GM21360 (cell line): Measurements from ENCODE around the gene FARP1.

Source experiments
- ATAC-seq: cut with Tn5 transposase; IDR thresholded peaks from one replicate; pipeline ENCODE4 v1.9.1; 2021; ENCODE audit warnings: mild to moderate bottlenecking, moderate library complexity; ENCODE audit not compliant: unreplicated experiment

FARP1 gene

DNA sequence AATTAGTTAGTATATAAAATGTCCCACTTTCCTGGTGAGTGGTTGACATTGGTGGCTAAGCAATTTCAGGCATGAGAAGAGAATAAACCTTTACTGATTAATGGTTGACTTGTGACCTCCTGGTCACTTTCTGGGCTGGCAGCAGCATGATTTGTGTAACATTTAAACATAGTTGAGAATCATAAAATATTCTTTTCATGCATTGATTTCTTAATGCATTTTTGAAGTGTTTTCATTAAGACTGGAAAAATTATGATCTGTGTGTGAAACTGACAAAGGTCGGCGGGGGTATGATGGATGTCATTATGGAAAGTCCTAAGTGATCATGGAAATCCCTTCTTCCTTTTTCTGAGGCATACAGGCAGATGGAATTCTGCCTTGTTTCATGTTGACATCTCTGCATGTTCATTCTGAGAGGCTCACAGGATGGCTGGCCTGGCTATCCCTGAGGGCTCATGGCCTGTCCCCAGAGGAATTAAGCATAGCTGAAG lies 132.8 kb downstream of the FARP1 start:
- no peak for ATAC-seq

DNA sequence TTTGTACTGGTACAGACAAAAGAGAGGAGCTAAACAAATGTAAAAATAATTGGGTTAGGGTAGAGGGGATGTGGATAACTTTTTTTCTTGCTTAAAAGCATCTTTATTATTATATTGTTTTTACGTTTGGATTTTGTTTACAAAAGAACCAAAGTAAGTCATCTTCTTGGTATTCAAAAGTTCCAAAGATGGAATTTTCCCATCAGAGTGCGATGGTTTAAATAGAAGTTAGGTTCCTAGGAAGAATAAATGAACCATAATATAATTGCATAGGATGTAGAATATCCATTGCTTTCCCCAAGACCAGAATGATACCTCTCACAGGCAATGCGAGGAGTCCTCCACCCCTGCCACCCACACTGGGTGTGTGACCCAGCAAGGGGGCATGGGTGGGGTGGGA lies 133.6 kb downstream of the FARP1 start:
- ATAC-seq: no peak

DNA sequence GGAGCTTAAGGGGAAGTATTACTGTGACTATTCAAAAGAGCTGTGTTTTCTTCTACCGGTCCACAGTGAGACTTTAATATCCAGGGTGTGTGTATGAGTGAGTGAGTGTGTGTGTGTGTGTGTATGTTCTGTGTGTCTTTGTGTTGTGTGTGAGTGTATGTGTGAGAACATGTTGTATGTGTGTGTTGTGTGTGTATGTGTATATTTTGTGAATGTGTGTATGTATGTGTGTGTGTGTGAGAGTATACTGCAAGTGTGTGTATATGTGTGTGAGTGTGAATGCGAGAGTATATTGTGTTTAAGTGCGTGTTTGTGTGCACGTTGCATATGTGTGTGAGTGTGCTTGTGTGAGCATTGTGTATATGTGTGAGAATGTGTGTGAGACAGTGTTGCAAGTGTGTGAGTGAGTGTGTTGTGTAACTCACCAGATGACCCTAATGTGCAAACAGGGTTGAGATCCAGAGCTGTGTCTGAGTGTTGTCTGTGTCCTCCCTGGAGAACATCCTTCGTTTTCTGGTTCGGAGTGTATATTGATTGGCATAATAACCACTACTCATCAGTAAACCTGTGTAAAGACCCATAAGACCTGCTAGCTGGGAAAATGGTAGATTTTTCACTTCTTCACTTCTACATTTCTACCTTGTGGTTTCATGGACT lies 135.3 kb downstream of the FARP1 start:
- no peak for ATAC-seq

DNA sequence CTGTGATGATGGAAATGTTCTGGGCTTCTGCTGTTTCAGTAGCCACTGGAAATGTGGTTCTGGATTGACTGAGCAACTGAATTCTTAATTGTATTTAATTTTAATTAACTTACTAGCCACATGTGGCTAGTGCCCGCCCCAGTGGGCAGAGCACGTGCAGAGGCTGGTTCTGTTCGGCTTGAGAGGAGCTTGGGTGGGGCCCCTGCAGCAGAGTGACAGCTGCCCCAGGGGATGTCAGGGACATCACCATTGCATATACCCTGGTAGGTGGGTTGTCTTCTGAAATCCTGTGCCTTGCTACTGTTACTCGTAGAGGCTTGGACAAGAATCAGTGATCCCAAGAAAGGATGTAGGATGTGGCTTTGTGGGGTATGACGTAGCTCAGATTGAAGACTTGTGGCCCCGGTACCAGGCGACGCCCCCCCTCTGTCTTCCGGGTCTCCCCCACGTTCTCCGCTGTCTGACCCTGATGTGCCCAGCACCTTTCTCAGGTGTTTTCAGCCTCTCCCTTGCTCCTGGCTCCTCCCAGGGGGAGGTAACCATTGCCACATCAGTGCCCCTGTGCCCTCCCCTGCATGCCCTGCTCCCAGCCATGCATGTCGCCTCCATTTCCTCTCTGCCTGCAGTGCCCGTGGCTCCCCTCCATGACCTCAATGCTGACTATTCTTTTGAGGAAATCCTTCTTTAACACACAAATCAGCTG lies 136.7 kb downstream of the FARP1 start:
- no peak for ATAC-seq

DNA sequence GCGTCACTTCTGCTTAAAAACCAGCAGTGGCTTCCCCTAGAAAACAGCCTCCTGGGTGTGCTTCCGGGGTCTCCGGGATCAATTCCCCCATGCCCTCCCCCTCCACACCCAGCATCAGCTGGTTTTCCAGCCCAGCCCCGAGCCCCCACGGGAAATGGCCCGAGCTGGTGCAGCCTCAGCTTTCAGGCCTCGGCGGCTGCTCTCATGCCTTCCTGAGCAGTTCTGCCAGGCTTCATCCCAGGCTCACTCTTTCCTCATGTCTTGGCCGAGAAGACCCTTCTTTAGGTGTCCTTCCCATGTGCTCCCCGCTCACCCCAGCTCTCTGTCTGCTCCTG lies 137.2 kb downstream of the FARP1 start:
- no peak for ATAC-seq

DNA sequence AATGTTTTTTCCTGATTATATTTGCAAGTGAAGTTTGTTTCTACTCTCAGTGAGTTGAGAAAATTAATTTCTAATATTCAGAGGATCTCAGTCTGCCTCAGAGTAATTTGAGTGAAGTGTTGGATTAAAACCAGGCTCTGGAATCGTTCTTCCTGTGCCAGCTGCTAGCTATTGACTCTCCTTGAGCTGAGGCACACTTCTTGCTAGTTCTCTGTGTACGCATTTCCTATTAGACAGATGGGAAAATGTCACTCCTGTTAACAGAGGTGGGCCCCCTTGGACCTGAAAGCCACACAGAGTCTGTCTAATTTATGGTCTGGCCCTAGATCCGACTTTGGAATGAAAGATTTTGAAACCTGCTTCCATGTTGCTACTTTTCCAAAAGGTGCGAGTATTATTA lies 141.8 kb downstream of the FARP1 start:
- no peak for ATAC-seq

DNA sequence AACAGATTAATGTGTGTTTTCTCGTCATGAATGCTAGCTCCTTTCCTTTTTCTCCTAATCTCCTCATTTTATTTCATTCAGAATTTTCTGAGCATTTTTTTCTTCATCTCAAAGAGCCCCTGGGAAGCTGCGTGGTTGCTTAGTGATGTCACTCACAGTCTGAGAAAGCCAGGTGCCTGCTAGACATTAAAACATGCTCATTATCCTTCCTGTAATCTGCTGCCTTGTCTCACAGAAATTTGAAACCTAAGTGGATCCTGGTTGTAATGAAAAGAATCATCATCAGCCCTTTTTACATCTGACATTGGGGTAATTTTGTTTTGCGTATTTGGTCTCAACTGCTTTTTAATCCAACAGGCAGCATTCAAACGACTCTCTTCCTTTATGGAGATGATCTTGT lies 142.4 kb downstream of the FARP1 start:
- no peak for ATAC-seq

DNA sequence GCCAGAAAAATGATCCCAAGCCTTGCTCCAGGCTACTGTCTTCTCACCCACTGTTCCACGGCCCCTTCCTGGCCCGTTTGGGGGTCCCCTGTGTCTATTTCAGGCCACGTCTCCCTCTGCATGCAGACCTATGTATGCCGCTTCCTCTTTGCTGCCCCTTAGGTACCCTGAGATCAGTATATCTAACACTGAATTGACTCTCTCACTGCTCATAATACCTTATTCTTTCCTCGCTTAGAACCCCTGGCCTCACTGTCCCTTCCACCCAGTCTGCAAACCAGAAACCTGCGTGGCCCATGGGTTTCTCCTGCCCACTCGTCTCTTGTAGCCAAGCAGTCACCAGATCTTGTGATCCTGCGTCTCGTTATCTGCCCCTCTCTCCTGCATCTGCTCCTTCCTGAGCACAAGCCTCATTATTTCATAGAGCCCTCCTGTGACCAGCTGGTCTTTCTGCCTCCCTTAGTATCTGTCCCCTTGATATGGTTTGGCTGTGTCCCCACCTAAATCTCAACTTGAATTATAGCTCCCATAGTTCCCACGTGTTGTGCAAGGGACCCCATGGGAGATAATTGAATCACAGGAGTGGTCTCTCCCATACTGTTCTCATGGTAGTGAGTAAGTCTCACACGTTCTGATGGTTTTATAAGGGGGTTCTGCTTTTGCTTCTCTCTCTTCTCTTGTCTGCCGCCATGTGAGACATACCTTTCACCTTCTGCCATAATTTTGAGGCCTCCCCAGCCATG lies 143.1 kb downstream of the FARP1 start:
- no peak for ATAC-seq

DNA sequence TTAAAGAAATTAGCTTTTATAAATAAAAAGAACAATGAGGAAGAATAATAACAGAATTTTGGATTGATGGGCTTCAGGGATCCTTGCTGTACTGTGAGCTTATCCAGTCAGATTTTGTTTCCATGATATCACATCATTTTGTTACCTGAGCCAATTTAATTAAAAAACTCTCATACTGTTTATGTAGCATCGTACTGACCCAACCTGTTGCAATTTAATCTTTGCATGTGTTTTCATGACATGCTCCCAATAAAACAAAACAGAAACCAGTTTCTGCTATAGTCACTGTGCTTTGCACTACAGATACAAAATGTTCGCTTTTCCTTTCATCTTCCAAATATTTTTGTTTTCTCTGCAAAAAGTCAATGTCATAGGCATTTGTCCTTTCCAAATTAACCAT lies 143.9 kb downstream of the FARP1 start:
- ATAC-seq: no peak

DNA sequence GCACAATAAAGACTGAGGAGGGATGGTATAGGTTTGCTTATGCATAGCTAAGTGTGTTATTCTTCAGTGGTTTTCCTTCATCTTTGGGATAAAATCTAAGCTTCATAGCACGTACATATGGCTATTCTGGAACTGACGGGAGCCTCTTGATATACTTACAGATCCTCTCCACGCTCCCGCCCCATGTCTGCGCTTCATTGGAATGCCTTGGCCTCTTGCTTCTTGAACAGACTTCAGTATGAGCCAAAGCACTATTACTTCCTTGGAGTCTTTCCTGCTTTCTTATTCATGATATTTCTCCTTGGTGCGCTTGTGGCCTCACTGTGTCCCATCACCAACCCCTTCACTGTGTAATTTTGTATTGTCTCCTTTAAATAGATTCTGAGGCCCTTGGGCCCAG lies 145.3 kb downstream of the FARP1 start:
- ATAC-seq: no peak

DNA sequence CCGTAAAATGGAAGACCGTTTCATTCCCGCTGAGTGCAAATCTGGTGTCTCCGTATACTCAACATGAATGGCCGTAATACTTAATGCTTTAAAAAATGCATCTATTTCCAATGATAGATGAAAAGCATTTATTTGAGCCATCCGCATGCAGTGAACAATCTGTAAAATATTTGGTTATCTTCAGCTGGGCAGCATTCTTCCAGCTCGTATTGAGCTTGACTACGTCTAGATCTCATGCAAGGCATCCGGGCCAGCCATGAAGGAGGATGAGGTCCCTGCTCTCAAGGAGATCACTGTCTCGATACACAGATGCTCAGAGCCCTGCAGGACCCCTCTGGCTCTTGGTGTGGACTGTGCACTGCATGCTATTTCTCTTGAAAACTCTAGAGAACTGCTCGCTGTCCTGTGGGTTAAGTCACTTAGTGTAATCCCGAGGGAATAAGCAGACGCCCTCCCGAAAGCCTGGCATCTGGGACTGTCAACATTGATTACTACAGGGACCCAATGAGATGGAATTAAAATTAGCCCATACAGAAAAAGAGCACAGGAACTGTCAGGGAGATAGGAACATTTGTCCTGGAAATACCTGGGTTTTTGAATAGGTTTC lies 146.5 kb downstream of the FARP1 start:
- no peak for ATAC-seq

DNA sequence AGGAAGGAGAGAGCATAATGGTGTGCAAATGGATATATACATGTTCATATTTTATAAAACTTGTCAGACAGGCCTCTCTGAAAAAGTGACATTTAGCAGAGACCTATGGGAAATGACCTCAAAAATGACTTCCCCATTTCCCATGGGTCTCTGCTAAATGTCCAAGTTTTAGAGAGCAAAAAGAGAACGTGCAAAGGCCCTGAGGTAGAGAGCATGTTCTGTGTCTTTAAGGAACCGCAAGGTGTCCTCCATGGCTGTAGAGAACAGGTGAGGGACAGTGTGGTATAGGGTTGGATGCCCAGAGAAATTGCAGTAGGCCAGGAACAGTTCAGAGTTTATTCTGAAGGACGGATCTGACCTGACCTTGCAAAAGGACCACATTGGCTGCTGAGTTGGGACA lies 147.4 kb downstream of the FARP1 start:
- ATAC-seq: no peak

DNA sequence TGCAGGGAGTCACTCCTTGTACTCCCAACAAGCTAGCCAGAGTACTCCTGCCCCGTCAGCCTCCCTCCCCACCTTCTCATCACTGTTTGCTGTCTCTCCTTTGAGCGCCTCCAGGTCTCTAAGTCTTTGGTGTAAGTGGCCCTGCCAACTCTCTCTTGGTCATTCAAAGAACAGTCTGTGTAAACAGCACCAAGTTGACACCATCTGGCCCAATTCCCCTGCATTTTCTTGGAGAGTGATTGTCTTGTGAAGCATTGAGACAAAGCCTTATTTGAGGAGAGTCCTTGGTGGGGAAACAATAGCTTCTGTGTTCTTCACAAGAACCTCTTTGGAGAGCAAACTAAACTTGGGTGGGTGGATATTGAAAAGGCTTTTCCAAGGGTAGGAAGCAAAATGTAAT lies 148.8 kb downstream of the FARP1 start:
- no peak for ATAC-seq

DNA sequence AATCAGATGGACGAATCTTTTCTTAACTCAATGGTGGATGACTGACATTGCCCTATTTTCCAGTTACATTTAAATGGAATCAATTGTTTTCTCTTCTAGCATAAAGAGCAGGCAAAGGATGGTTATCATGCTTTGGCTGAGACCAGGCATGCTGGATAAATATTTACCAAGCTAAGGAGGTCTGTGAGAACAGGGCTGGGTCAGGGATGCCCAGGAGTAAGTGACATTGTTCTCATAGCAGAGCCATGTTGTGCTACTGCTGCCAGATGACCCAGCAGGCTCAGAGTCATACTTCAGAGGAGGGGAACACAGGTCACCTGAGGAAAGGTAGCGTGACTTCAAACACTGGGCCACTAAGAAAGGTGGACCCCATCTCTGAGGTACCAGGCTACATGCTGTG lies 150.2 kb downstream of the FARP1 start:
- no peak for ATAC-seq

DNA sequence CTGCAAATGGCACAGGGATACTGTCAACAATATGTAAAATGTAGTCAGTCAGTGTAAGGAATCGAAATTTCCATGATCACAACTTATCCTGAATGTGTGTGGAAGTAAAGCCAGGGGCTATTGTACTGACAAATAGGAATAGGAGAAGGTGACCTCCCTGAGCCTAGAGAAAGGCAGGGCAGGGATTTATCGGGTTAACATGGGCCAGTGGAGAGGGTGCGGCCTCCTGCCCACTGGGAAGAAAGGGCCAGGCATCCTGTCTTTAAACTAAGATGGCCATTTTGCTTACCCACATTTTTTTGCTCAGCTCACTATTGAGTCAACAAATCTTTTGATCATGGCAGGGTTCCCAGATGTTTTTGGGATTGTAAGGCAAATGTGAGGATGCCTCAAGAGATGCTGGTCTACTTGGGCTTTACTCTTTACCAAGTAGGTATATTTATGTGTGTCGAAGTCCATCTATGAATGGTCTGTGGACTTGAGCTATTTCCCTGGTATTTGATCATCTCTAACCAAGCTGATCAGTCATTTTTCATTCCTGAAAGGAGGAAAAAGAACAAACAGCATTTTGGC lies 150.8 kb downstream of the FARP1 start:
- no peak for ATAC-seq

DNA sequence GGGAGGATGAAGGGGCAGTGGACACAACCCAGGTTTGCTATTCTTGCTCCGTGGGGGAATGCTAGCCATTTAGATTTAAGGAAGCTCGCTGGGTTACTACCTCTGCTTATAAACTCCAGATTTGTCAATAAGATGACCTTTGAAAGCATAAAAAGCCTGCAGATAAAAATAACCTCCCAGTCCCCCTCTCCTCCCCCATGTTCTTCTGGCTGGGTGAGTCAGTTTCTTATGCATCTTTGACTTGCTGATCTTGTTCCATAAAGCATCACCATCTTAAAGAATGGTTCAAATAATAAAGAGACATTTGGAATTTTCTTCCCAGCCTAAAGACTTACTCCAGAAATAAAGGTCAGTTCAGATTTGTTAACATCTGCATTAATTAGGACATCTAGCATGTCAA lies 152.5 kb downstream of the FARP1 start:
- ATAC-seq: no peak

DNA sequence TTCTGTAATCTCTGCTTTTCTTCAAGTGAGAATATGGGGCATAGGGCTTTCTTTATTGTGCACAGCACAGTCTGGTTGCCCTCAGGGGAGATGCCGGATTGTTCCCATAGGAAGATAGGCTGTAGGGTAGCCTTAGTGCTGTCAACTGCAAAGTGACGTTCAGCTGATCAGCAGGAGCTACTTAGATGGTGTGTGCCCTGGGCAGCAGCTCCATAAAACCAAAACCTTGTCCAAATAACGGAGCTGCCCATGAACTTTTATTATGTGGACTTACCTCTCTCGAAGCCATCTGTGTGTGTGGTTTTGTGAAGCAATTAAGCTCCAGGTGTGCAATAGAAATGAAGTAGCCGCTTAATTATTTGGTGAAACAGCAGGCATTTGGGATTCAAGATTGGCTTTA lies 154.2 kb downstream of the FARP1 start:
- no peak for ATAC-seq

DNA sequence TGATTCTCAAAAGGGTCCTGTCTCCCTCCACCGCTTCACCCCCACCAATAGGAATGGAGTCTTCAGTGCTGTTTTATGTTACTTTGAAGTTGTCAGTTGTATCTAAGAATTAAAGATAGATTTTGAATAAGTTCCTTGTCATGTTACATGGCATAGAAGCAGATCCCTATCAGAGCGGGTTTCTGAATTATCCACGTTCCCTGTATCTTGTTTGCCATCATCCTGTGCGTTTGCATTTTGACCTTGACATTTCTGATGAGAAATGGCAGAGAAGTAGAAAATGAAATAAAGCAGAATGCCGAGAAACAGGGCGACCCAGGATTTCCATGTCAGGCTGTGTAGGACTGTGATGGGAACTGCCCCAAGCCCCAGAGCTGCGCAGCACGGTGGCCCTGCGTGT lies 154.9 kb downstream of the FARP1 start:
- no peak for ATAC-seq

DNA sequence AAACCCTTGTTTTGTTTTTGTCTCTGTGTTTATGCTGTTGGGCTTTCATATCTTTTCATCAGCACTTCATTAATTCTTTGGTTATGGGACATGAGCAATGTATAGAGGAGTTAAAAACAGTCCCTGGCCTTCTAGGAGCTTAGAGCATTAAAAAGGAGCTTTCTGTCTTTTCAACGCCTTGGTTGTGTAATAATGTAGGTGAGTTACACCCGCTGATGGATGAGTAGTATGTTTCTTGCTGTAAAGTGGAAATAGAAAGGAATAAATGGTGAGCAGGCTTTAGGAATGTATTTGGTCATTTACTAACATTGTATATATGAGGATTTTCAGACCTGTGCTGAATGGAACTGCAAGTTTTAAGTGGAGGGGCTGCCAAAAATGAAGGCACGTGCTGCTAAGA lies 155.7 kb downstream of the FARP1 start:
- ATAC-seq: no peak

DNA sequence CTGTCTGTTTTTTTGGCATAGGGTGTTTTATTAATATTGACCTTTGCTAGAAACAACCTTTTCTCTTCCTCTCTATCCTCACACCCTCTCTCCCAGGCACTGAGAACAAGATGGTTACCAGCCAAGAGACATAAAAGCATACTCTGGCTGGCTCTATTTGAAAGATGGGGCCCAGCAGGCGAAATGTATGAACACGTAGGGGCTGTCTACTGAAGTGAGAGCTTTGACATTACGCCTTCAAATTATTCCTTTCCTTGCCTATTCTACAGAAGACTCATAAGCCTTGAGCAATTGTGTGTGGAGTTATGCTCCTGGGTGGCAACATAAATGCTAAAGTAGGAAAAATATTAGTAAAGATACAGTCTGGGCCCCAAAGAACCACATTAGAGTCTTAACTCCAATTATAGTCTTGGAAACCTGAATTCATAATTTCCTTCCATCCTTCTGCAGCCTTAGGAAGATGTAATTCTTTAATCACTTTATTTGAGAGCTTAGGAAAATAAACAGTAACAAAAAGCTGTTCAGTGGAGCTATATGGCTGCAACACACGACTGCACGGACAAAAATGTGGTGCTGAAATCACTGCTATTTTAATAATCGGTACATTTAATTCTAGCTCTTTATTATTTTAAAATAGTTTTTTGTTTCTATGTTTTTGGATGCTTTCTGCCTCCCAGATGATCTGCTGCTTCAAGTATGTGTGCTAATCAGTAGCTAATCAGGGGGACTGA lies 156.5 kb downstream of the FARP1 start:
- ATAC-seq: no peak

DNA sequence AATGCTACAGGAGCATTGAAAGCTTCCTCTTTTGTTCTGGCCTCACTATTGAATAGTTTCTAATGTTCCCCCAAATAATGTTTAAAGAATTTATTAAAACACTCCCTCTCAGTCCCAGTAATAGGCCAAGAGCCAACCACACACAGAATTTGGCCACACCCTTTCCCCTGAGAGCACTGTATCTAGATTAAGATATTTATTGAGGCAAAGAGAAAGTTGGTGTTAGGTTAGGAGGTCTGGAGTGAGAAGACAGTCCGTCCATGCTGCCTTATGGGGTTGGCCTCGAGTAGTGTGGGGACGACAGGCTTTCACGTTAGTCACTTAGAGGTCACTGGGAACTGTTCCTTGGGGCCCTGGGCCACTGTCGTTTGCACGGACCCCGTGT lies 157.1 kb downstream of the FARP1 start:
- ATAC-seq: no peak
